ENCODE results near the gene SIGLEC5. TPM values are rescaled to one million over a fixed set of nuclear protein-coding genes. Genes with fewer than 3 reads are reported as not detected.
A peak's percentile ranks its signal among the peaks of the same experiment; 100 is the strongest.

Gene SIGLEC5
- total RNA-seq, 1 experiment from 2014 or later = not detected

DNA sequence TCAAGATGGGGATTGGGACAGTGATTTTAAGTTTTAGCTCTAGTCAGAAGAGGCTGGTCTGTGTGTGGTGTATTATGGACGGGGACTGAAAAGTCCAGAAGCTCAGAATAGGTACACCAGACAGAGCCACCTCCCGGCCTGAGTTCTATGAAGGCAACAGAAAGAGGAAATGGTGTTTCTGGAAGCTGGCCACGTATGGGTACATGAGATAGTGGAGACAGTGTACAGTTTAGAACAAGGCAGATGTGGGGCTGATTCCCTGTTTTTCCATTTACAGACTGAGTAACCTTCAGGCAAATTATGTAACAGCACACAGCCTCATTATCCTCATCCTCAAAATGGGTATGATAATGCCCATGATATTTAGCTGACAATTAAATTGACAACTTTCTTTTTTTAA is 57.8 kb downstream of the SIGLEC5 start:
- CTCF ChIA-PET = no interaction called here
- H3K9me3 ChIP-seq (ENCODE audit: insufficient read depth, low read depth) = no peaks in the 10 kb centered on the region
- H3K4me1 ChIP-seq (replicated peaks; ENCODE audit: insufficient read depth) = peaks cover 12% of the 10 kb centered on the region
- no peaks in the 10 kb centered on the region for H4K20me1 ChIP-seq (ENCODE audit: insufficient read depth)
- no peak overlapping the region for H3K4me3 ChIP-seq
- intact Hi-C loops (cut with micrococcal nuclease; ENCODE audit: unreplicated experiment) = no loop called here
- H3K36me3 ChIP-seq (ENCODE audit: low read depth) = no peaks in the 10 kb centered on the region
- 0 out of 2 replicates have a peak, but pooled peaks cover 2% of the 10 kb centered on the region for H3K79me2 ChIP-seq (ENCODE audit: low read depth)
- POLR2A ChIA-PET (ENCODE audit: unreplicated experiment) = no interaction called here
- 0 out of 2 replicates have a peak, but pooled peaks cover 14% of the 10 kb centered on the region for H3K27me3 ChIP-seq (ENCODE audit: insufficient read depth, low read depth)
- H3F3A ChIP-seq (ENCODE audit: insufficient read depth, low read depth) = no peaks in the 10 kb centered on the region
- no peak for DNase-seq
- H3K27ac ChIP-seq = no peak overlapping the region
- no TSS peak for BruUV-seq (replicated peaks)
- peak overlapping the region; percentile 86; the same call in 1 of the 2 replicates for H3K4me2 ChIP-seq
- no peak overlapping the region for H2AFZ ChIP-seq
- no peaks in the 10 kb centered on the region for H3K9me2 ChIP-seq (ENCODE audit: insufficient read depth)
- TF ChIP-seq, protein P1, sequence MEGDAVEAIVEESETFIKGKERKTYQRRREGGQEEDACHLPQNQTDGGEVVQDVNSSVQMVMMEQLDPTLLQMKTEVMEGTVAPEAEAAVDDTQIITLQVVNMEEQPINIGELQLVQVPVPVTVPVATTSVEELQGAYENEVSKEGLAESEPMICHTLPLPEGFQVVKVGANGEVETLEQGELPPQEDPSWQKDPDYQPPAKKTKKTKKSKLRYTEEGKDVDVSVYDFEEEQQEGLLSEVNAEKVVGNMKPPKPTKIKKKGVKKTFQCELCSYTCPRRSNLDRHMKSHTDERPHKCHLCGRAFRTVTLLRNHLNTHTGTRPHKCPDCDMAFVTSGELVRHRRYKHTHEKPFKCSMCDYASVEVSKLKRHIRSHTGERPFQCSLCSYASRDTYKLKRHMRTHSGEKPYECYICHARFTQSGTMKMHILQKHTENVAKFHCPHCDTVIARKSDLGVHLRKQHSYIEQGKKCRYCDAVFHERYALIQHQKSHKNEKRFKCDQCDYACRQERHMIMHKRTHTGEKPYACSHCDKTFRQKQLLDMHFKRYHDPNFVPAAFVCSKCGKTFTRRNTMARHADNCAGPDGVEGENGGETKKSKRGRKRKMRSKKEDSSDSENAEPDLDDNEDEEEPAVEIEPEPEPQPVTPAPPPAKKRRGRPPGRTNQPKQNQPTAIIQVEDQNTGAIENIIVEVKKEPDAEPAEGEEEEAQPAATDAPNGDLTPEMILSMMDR (conservative IDR thresholded peaks at IDR 0.05) = no peak
- no peak for TF ChIP-seq EZH2 (IDR thresholded peaks at IDR 0.05; ENCODE audit: low read depth)

DNA sequence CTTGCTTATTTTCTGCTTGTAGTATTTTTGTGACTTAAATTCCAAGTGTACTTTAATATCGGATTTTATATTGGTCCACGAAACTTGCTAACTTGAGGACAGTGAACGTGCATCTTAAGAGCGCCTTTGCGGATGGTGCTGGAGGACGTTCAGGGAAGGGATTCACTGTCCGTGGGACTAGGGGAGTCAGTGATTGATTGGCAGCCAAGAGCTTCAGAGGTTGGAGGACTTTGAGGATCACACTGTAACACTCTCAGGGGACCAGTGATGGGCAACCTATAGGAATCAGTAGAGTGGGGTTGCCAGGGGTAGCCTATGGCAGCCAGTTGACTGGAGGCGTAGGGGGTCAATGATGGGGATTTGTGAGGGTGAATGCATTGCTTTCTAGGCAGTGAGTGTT is 58.6 kb downstream of the SIGLEC5 start:
- no peaks in the 10 kb centered on the region for H3F3A ChIP-seq (ENCODE audit: insufficient read depth, low read depth)
- no peak overlapping the region for H3K27ac ChIP-seq
- peaks cover 12% of the 10 kb centered on the region for H3K4me1 ChIP-seq (replicated peaks; ENCODE audit: insufficient read depth)
- ChIA-PET POLR2A (ENCODE audit: unreplicated experiment) (interaction anchor here (0.5 to 0.7 kb wide), 2 partner anchors 95 to 138 kb away, joined by 4 to 11 read pairs; no protein-coding TSS in a partner anchor), CTCF (interaction anchor here (0.9 kb wide), 1 partner anchor 22 kb away, joined by 22 read pairs; no protein-coding TSS in a partner anchor)
- 0 out of 2 replicates have a peak, but pooled peaks cover 2% of the 10 kb centered on the region for H3K79me2 ChIP-seq (ENCODE audit: low read depth)
- no peaks in the 10 kb centered on the region for H4K20me1 ChIP-seq (ENCODE audit: insufficient read depth)
- no peak for TF ChIP-seq EZH2 (IDR thresholded peaks at IDR 0.05; ENCODE audit: low read depth)
- TF ChIP-seq, protein P1 (conservative IDR thresholded peaks at IDR 0.05) = no peak
- H2AFZ ChIP-seq = peak overlapping the region; percentile 70
- peak overlapping the region; percentile 86 for H3K4me2 ChIP-seq
- intact Hi-C loops (cut with micrococcal nuclease; ENCODE audit: unreplicated experiment) = loop anchor here (1.0 kb wide), 1 partner anchor 23 kb away; no protein-coding TSS in a partner anchor
- H3K9me3 ChIP-seq (ENCODE audit: insufficient read depth, low read depth) = no peaks in the 10 kb centered on the region
- no peak for DNase-seq
- peak overlapping the region; percentile 74 for H3K4me3 ChIP-seq
- peaks cover 20% of the 10 kb centered on the region for H3K27me3 ChIP-seq (ENCODE audit: insufficient read depth, low read depth)
- H3K36me3 ChIP-seq (ENCODE audit: low read depth) = no peaks in the 10 kb centered on the region
- no TSS peak for BruUV-seq (replicated peaks)
- no peaks in the 10 kb centered on the region for H3K9me2 ChIP-seq (ENCODE audit: insufficient read depth)

DNA sequence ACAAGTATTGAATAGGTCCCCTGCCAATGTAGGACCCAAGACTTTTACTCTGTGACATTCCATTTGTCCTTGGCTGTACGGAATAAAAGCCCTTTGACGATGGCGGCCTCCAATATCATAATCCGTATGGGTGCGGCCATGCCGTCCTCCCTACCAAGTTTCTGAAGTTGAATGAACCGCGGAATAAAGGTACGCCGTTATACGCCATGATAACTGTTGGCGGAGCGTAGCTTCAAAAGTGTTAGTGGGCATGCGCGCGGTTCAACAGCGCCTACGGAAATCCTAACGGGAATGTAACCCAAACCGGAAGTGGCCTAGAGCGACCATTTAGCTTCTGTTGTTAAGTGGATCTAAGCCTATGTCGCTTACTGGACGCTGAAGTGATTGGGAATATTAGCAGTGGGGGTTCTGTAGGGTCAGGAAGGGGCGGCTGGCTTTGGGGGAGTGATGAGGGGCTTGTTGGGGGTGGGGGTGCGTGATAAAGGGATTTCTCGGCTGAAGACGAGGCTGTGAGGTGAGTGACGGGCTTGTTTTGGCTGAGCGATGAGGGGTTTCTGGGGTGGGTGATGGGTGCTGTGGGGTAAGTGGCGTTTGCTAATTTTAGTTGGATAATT is 59.1 kb downstream of the SIGLEC5 start, which contains the start of gene ZNF175:
Gene ZNF175 (plus strand): TSS at position 322 of the 614 bp plus-strand sequence. CDS start 2,047 bp downstream, outside the sequence.
- Histone ChIP-seq H3K27me3 (ENCODE audit: insufficient read depth, low read depth) (peaks cover 25% of the 10 kb centered on the region), H3K27ac (no peak within 1 kb of the TSS), H3K36me3 (ENCODE audit: low read depth) (no peaks in the 10 kb centered on the region), H4K20me1 (ENCODE audit: insufficient read depth) (no peaks in the 10 kb centered on the region), H3K9me3 (ENCODE audit: insufficient read depth, low read depth) (no peaks in the 10 kb centered on the region), H2AFZ (peak within 1 kb of the TSS; percentile 70), H3K4me1 (replicated peaks; ENCODE audit: insufficient read depth) (peaks cover 12% of the 10 kb centered on the region), H3K4me3 (peak within 1 kb of the TSS; percentile 74), H3F3A (ENCODE audit: insufficient read depth, low read depth) (no peaks in the 10 kb centered on the region), H3K9me2 (ENCODE audit: insufficient read depth) (no peaks in the 10 kb centered on the region), H3K4me2 (peak within 1 kb of the TSS; percentile 86), H3K79me2 (ENCODE audit: low read depth) (0 out of 2 replicates have a peak, but pooled peaks cover 2% of the 10 kb centered on the region)
- TF ChIP-seq, protein P1 (conservative IDR thresholded peaks at IDR 0.05) = no peak
- TF ChIP-seq EZH2 (IDR thresholded peaks at IDR 0.05; ENCODE audit: low read depth) = no peak
- BruUV-seq (replicated peaks) = no TSS peak
- intact Hi-C loops (cut with micrococcal nuclease; ENCODE audit: unreplicated experiment) = loop anchor here (1.0 kb wide), 1 partner anchor 23 kb away; no protein-coding TSS in a partner anchor
- ChIA-PET POLR2A (ENCODE audit: unreplicated experiment) (interaction anchor here (0.5 to 0.8 kb wide), 6 partner anchors 95 to 548 kb away, joined by 4 to 11 read pairs (median 8); no protein-coding TSS in a partner anchor), CTCF (interaction anchor here (0.5 to 0.9 kb wide), 4 partner anchors 23 to 174 kb away, joined by 3 to 22 read pairs (median 12); no protein-coding TSS in a partner anchor)
- DNase-seq = peak; percentile 85 to 95
